CD14-positive monocyte (primary cell): ENCODE measurements around the gene RRM1. TPM values are rescaled to one million over a fixed set of nuclear protein-coding genes. Genes with fewer than 3 reads are reported as not detected.

ENCODE experiments used
- DNase-seq, 3 donors: peaks; one replicate each; pipeline ENCODE4 v3.0.0-alpha.2; 2011 to 2022
- H2AFZ ChIP-seq: 2 replicates; pipeline ENCODE4 v1.6.0; 2012; ENCODE audit warnings: mild to moderate bottlenecking, low read depth, low read length, inconsistent platforms; ENCODE audit not compliant: insufficient read depth, poor library complexity, severe bottlenecking
- H3K27ac ChIP-seq, 2 donors: 1 replicate in 1 of 2; 2 replicates in 1 of 2; pipeline ENCODE4 v1.5.1; 2012 to 2013; ENCODE audit warnings: low read length in 2 of 2, control low read depth in 1 of 2, inconsistent platforms in 1 of 2, low read depth in 1 of 2, mild to moderate bottlenecking in 1 of 2
- H3K27me3 ChIP-seq, 2 donors: one replicate each; pipeline versions ENCODE4 v1.6.0 to v1.6.1; 2011 to 2013; ENCODE audit warnings: low read length in 2 of 2; ENCODE audit not compliant: control insufficient read depth in 2 of 2, insufficient read depth in 2 of 2
- H3K36me3 ChIP-seq, 2 donors: replicated peaks in 1 of 2; 1 replicate in 1 of 2; 2 replicates in 1 of 2; pipeline versions ENCODE4 v1.5.1 to v1.6.1; 2012 to 2013; ENCODE audit warnings: low read length in 2 of 2, control low read depth in 1 of 2, inconsistent platforms in 1 of 2, mild to moderate bottlenecking in 1 of 2; ENCODE audit not compliant: insufficient read depth in 2 of 2, control insufficient read depth in 1 of 2
- H3K4me1 ChIP-seq, 2 donors: 1 replicate in 1 of 2; 2 replicates in 1 of 2; pipeline versions ENCODE4 v1.5.1 to v1.6.1; 2012 to 2013; ENCODE audit warnings: low read length in 2 of 2, control low read depth in 1 of 2, inconsistent platforms in 1 of 2, mild to moderate bottlenecking in 1 of 2, moderate library complexity in 1 of 2; ENCODE audit not compliant: insufficient read depth in 2 of 2, control insufficient read depth in 1 of 2
- H3K4me2 ChIP-seq: replicated peaks from 2 replicates; pipeline ENCODE3; 2012; ENCODE audit warnings: low read length, moderate library complexity, mild to moderate bottlenecking; ENCODE audit not compliant: poor library complexity, severe bottlenecking; ENCODE audit errors: extremely low read depth
- H3K4me3 ChIP-seq, 3 experiments: fragments of 200-600 bp in 1 of 3; sonication (generic) in 1 of 3; replicated peaks in 1 of 3; 1 replicate in 2 of 3; 2 replicates in 1 of 3; pipeline ENCODE4 v1.5.1; 2011 to 2013; ENCODE audit warnings: low read length in 3 of 3, mild to moderate bottlenecking in 3 of 3, control low read depth in 2 of 3, low read depth in 2 of 3, inconsistent platforms in 1 of 3, moderate library complexity in 1 of 3
- H3K79me2 ChIP-seq: 2 replicates; pipeline ENCODE4 v1.6.0; 2012; ENCODE audit warnings: mild to moderate bottlenecking, control low read depth, inconsistent platforms, low read length, moderate library complexity; ENCODE audit not compliant: insufficient read depth
- H3K9ac ChIP-seq: 2 replicates; pipeline ENCODE4 v1.6.0; 2017; ENCODE audit warnings: low read length, mild to moderate bottlenecking; ENCODE audit not compliant: insufficient read depth, poor library complexity, severe bottlenecking
- H3K9me3 ChIP-seq, 2 donors: replicated peaks in 1 of 2; 1 replicate in 1 of 2; 2 replicates in 1 of 2; pipeline versions ENCODE4 v1.5.1 to v1.6.1; 2012 to 2013; ENCODE audit warnings: low read length in 2 of 2, control low read depth in 1 of 2; ENCODE audit not compliant: control insufficient read depth in 1 of 2, insufficient read depth in 1 of 2
- H4K20me1 ChIP-seq: 2 replicates; pipeline ENCODE4 v1.6.0; 2012; ENCODE audit warnings: mild to moderate bottlenecking, low read length, control low read depth, moderate library complexity; ENCODE audit not compliant: insufficient read depth
- H3K27ac Mint-ChIP-seq, 7 donors: one replicate each; pipeline ENCODE4 v1.8.0; 2020; ENCODE audit warnings: mild to moderate bottlenecking in 7 of 7, mixed read lengths in 7 of 7, moderate library complexity in 6 of 7, inconsistent platforms in 2 of 7
- H3K27me3 Mint-ChIP-seq, 3 donors: one replicate each; pipeline ENCODE4 v1.8.0; 2021 to 2022; ENCODE audit warnings: low read depth in 3 of 3, mild to moderate bottlenecking in 3 of 3, mixed read lengths in 3 of 3, moderate library complexity in 3 of 3, inconsistent platforms in 1 of 3
- H3K36me3 Mint-ChIP-seq, 2 donors: one replicate each; pipeline ENCODE4 v1.8.0; 2020; ENCODE audit warnings: mixed read lengths in 2 of 2, inconsistent platforms in 1 of 2, mild to moderate bottlenecking in 1 of 2
- H3K4me1 Mint-ChIP-seq: one replicate; pipeline ENCODE4 v1.8.0; 2020; ENCODE audit warnings: mild to moderate bottlenecking, mixed read lengths
- H3K4me3 Mint-ChIP-seq, 2 donors: one replicate each; pipeline ENCODE4 v1.8.0; 2020; ENCODE audit warnings: mild to moderate bottlenecking in 2 of 2, mixed read lengths in 2 of 2, moderate library complexity in 1 of 2
- H3K9me3 Mint-ChIP-seq, 7 donors: one replicate each; pipeline ENCODE4 v1.8.0; 2020 to 2022; ENCODE audit warnings: mixed read lengths in 7 of 7, mild to moderate bottlenecking in 6 of 7, moderate library complexity in 6 of 7, inconsistent platforms in 2 of 7
- CTCF ChIP-seq: fragments of 200-600 bp; IDR thresholded peaks from one replicate; pipeline ENCODE4 v1.8.0; 2022; ENCODE audit warnings: antibody characterized with exemption, mild to moderate bottlenecking
- WGBS: methylation state at CpG from one replicate; pipeline ENCODE4 v1.1.5; 2013; ENCODE audit warnings: missing lambda C conversion rate; ENCODE audit not compliant: insufficient coverage; 5-methylcytosine and 5-hydroxymethylcytosine counted together
- intact Hi-C, 2 donors: fragments of 100-400 bp; cut with micrococcal nuclease; formaldehyde crosslinking; loops; one replicate each; pipeline versions ENCODE4 v1.15.0 to v1.15.1; 2023
- polyA plus RNA-seq, 3 donors: library from polyadenylated mRNA; depleted of rRNA in 1 of 3; unstranded in 2 of 3; stranded (reverse) in 1 of 3; fragments of 300-500 nt in 2 of 3; fragments of >200 nt in 1 of 3; fragmentation: Illumina TruSeq in 2 of 3; gene quantifications; 1 replicate in 2 of 3; 2 replicates in 1 of 3; pipeline ENCODE4 v1.2.3, GENCODE V29; 2012 to 2021

The RRM1 gene
- polyA plus RNA-seq, 3 donors = 5.4 to 16.1 (median 11.5) TPM

- H3K9ac ChIP-seq = no peak overlapping the region
- H2AFZ ChIP-seq = no peak overlapping the region
- WGBS = no CpG with 5 or more reads among the region's 1 CpG
- no peaks in the 10 kb centered on the region for H3K4me1 ChIP-seq
- no peak overlapping the region for H3K4me2 ChIP-seq
- no peak for DNase-seq
- peaks cover 0 to 5% (median 4%) of the 10 kb centered on the region in 3 donors for H3K27me3 Mint-ChIP-seq
- no peak for TF ChIP-seq CTCF
- no peaks in the 10 kb centered on the region for H3K36me3 Mint-ChIP-seq
- no peaks in the 10 kb centered on the region for H3K36me3 ChIP-seq
- peaks cover 0 to 5% (median 5%) of the 10 kb centered on the region in 7 donors for H3K9me3 Mint-ChIP-seq
- no peaks in the 10 kb centered on the region for H4K20me1 ChIP-seq
- no peaks in the 10 kb centered on the region for H3K4me1 Mint-ChIP-seq
- intact Hi-C loops = no loop called here
- no peaks in the 10 kb centered on the region for H3K9me3 ChIP-seq
- no peaks in the 10 kb centered on the region for H3K79me2 ChIP-seq
- no peak overlapping the region for H3K4me3 Mint-ChIP-seq
- H3K27me3 ChIP-seq = no peaks in the 10 kb centered on the region
- H3K27ac ChIP-seq = no peak overlapping the region
- H3K4me3 ChIP-seq = no peak overlapping the region
- H3K27ac Mint-ChIP-seq = no peak overlapping the region
Measured at GRCh38 chr11:4161305-4161704, 66.7 kb downstream of the RRM1 start.

DNA sequence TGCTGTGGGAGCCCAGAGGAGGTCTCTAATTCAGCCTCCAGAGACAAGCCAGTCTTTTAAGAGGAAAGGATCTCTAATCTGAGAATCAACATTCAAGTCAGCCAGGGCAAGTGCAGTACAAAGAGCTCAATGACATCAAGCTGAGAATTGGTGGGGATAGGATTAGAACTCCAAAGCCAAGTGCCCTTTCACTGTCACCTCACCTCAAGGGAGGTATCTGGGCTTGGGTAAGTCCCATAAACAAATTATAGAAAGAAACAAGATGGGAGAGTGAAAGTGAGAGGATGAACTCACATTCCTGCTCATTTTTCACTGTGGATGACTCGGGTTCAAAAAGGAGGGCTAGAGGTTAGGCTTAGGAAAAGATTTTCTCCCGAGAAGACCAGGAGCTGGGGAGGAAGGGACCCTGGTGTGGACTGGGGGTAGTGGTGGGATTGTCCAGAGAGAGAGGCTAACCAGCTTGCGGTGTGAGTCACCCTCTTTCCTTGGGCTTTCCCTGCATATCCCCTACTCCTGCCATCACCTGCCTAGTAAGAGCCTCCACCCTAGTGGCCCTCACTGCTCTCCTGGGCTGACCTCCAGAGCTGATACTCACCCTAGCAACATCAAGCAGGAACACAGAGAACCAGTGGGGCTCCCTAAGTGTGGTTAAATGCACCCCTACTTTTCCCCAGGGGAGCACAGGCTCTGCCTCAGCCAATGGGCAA is 70.4 kb downstream of the RRM1 start:
- Histone ChIP-seq H3K79me2 (no peaks in the 10 kb centered on the region), H3K4me1 (no peaks in the 10 kb centered on the region), H2AFZ (no peak overlapping the region), H4K20me1 (no peaks in the 10 kb centered on the region), H3K9me3 (no peaks in the 10 kb centered on the region), H3K27ac (no peak overlapping the region), H3K9ac (no peak overlapping the region), H3K4me3 (no peak overlapping the region), H3K4me2 (no peak overlapping the region), H3K36me3 (no peaks in the 10 kb centered on the region), H3K27me3 (no peaks in the 10 kb centered on the region)
- no peak overlapping the region for H3K27ac Mint-ChIP-seq
- H3K36me3 Mint-ChIP-seq = no peaks in the 10 kb centered on the region
- peaks cover 0 to 7% (median 2%) of the 10 kb centered on the region in 3 donors for H3K27me3 Mint-ChIP-seq
- intact Hi-C loops = no loop called here
- no peak for TF ChIP-seq CTCF
- no CpG with 5 or more reads among the region's 3 CpGs for whole genome bisulfite sequencing
- H3K4me3 Mint-ChIP-seq = no peak overlapping the region
- no peak for DNase-seq
- no peaks in the 10 kb centered on the region for H3K4me1 Mint-ChIP-seq
- H3K9me3 Mint-ChIP-seq = peaks cover 0 to 2% (median 0%) of the 10 kb centered on the region in 7 donors
